Activated CD4-positive, CD25-positive, alpha-beta regulatory T cell treated with anti-CD3 and anti-CD28 coated beads, Interleukin-2, amount 50 U/mL, for 24 hours (primary cell): ENCODE data around the gene ARHGAP19.

ENCODE experiments used
- ATAC-seq, 2 donors: fragments of 150-1000 bp; cut with Tn5 transposase; one replicate each; pipeline ENCODE4 v1.10.0; 2021; ENCODE audit warnings: mild to moderate bottlenecking in 1 of 2, moderate library complexity in 1 of 2

The ARHGAP19 gene

GRCh38 chr10:97190450-97190849, 102.0 kb downstream of the ARHGAP19 start:
- ATAC-seq, result no peak

GRCh38 chr10:97188261-97188711, 104.2 kb downstream of the ARHGAP19 start:
- no peak for ATAC-seq

GRCh38 chr10:97186911-97187310, 105.5 kb downstream of the ARHGAP19 start:
- no peak for ATAC-seq

GRCh38 chr10:97185326-97186058, 106.9 kb downstream of the ARHGAP19 start, which contains the start of gene SLIT1:
SLIT1 (minus strand) TSS chr10:97185959; CDS start chr10:97185674, 285 bp downstream.
- ATAC-seq, result no peak

GRCh38 chr10:97184971-97185325, 107.5 kb downstream of the ARHGAP19 start:
- ATAC-seq, result no peak

GRCh38 chr10:97183314-97183713, 109.1 kb downstream of the ARHGAP19 start:
- ATAC-seq, result no peak

- ATAC-seq, result no peak
Measured at GRCh38 chr10:97182288-97182990, 110.0 kb downstream of the ARHGAP19 start.

- no peak for ATAC-seq
Measured at GRCh38 chr10:97180986-97181385, 111.5 kb downstream of the ARHGAP19 start.

- no peak for ATAC-seq
Measured at GRCh38 chr10:97180363-97180755, 112.1 kb downstream of the ARHGAP19 start.

GRCh38 chr10:97179731-97180362, 112.6 kb downstream of the ARHGAP19 start:
- ATAC-seq, result no peak

GRCh38 chr10:97179311-97179710, 113.1 kb downstream of the ARHGAP19 start:
- no peak for ATAC-seq

- no peak for ATAC-seq
Measured at GRCh38 chr10:97178074-97178473, 114.4 kb downstream of the ARHGAP19 start.

- no peak for ATAC-seq
Measured at GRCh38 chr10:97176226-97176625, 116.2 kb downstream of the ARHGAP19 start.

GRCh38 chr10:97175586-97175985, 116.9 kb downstream of the ARHGAP19 start:
- no peak for ATAC-seq

- ATAC-seq, result no peak
Measured at GRCh38 chr10:97174941-97175340, 117.5 kb downstream of the ARHGAP19 start.

GRCh38 chr10:97174276-97174775, 118.1 kb downstream of the ARHGAP19 start:
- no peak for ATAC-seq

GRCh38 chr10:97173036-97173435, 119.4 kb downstream of the ARHGAP19 start:
- no peak for ATAC-seq
